Mammary epithelial cell (primary cell): ENCODE data around the gene KIRREL3.

Experiments
- CTCF ChIP-seq, 2 donors: IDR thresholded peaks in 1 of 2; conservative IDR thresholded peaks in 1 of 2; 2 replicates each; pipeline ENCODE4 v1.5.1; 2011 to 2012; ENCODE audit warnings: inconsistent platforms in 2 of 2, low read length in 2 of 2, mild to moderate bottlenecking in 2 of 2, control low read depth in 1 of 2, low read depth in 1 of 2; ENCODE audit not compliant: insufficient read depth in 1 of 2; ENCODE audit errors: extremely low read depth in 1 of 2
- EZH2 ChIP-seq: IDR thresholded peaks from 2 replicates; pipeline ENCODE4 v1.6.1; 2012; ENCODE audit warnings: low read length, inconsistent platforms, borderline replicate concordance

GRCh38 chr11:126603486-126603885 lies 397.1 kb downstream of the KIRREL3 start:
- TF ChIP-seq CTCF (conservative IDR thresholded peaks at IDR 0.05 in 1 of 2, IDR thresholded peaks at IDR 0.05 in 1 of 2; ENCODE audit: extremely low read depth in 1 of 2, insufficient read depth in 1 of 2, low read depth in 1 of 2, low read length in 2 of 2) (no peak), EZH2 (no peak)
